ENCODE measurements around the gene PWP1. TPM values are rescaled to one million over a fixed set of nuclear protein-coding genes. Genes with fewer than 3 reads are reported as not detected.

PWP1 gene
- total and polyA plus RNA-seq, 9 of the 15 experiments (the other 6 are each of a cell fraction or from before 2014, with no cell fraction given) = 61.6 to 401 (median 111) TPM

DNA sequence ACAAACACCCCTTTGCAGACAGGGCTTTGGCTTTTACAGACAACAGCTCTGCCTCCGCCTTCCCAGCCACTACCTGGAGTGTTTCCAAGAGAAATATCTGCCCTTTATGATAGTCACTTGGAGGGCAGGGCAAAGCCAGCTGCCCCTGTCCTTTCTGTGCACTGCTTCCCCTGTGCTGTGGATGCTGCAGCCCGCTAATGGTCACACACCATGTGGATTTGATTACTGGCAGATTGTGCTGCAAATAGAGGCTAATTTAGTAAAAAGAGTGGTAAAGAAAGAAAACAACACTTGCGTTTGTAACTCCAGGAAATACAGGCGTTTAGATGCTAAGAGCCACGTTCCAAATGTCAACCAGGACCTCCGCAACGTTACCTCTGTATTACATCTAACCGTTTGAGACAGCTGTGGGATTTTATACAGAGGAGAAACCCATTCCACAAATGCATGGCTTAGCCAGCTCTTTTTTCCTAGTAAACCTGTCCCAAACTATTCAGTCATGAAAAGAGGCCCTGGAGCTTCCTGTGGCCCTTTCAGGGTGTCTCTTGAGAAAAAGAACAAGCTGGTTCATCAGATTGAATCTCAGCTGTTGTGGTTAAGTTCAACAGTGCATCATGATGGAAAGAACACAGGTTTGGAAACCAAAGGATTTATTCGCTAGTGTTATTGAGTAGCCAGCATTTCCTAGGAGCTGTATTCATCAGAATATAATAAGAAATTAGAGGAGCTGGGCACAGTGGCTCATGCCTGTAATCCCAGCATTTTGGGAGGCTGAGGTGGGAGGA is 30.1 kb upstream of the PWP1 start:
- H3K79me2 ChIP-seq (ENCODE audit: control insufficient read depth, insufficient read depth, low read length) = no peaks in the 10 kb centered on the region
- no peak overlapping the region for H2AFZ ChIP-seq (ENCODE audit: low read depth, low read length)
- no peak overlapping the region for H3K27ac ChIP-seq (ENCODE audit: extremely low read depth, low read depth, low read length)
- H3K4me2 ChIP-seq (ENCODE audit: insufficient read depth, low read length) = no peak overlapping the region
- BruUV-seq (replicated peaks) = no TSS peak
- H3K27me3 ChIP-seq (ENCODE audit: control insufficient read depth in 2 of 2, insufficient read depth in 2 of 2, low read length in 2 of 2) = peaks cover 22 to 46% of the 10 kb centered on the region in 2 experiments; a peak in 4 of 5 replicates
- H3K9me1 ChIP-seq (ENCODE audit: control insufficient read depth, insufficient read depth, low read length) = no peaks in the 10 kb centered on the region
- in situ Hi-C loops (cut with MboI) = no loop called here
- DNase-seq (ENCODE audit: extremely low read depth in 1 of 4, low spot score in 3 of 4) (no peak), FAIRE-seq (no peak), ATAC-seq (no peak)
- no peaks in the 10 kb centered on the region for H3K9me3 ChIP-seq (replicated peaks; ENCODE audit: control insufficient read depth, insufficient read depth, low read depth, low read length)
- H3K4me3 ChIP-seq = no peak overlapping the region
- WGBS (ENCODE audit: insufficient coverage, low coverage, missing lambda C conversion rate) = 5% methylated on average over 9 of the region's 9 CpGs
- H3K4me1 ChIP-seq (replicated peaks in 1 of 2; ENCODE audit: control insufficient read depth in 2 of 2, insufficient read depth in 2 of 2, low read length in 2 of 2) = peaks cover 0 to 3% of the 10 kb centered on the region in 2 experiments; a peak in 3 of 5 replicates
- TF ChIP-seq, protein P1, sequence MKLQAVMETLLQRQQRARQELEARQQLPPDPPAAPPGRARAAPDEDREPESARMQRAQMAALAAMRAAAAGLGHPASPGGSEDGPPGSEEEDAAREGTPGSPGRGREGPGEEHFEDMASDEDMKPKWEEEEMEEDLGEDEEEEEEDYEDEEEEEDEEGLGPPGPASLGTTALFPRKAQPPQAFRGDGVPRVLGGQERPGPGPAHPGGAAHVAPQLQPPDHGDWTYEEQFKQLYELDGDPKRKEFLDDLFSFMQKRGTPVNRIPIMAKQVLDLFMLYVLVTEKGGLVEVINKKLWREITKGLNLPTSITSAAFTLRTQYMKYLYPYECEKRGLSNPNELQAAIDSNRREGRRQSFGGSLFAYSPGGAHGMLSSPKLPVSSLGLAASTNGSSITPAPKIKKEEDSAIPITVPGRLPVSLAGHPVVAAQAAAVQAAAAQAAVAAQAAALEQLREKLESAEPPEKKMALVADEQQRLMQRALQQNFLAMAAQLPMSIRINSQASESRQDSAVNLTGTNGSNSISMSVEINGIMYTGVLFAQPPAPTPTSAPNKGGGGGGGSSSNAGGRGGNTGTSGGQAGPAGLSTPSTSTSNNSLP (IDR thresholded peaks at IDR 0.05; ENCODE audit: borderline replicate concordance, low read depth, low read length) = no peak
- no peak for TF ChIP-seq ZNF140 (CRISPR knock-in tag; IDR thresholded peaks at IDR 0.05)
- H4K20me1 ChIP-seq (replicated peaks; ENCODE audit: control insufficient read depth, insufficient read depth, low read length) = 0 out of 2 replicates have a peak, but pooled peaks cover 4% of the 10 kb centered on the region
- intact Hi-C loops (cut with micrococcal nuclease) = no loop called here
- POLR2A ChIA-PET = no interaction called here
- CTCF ChIA-PET (ENCODE audit: low intra/inter-chr PET ratio) = no interaction called here
- H3K9ac ChIP-seq (ENCODE audit: insufficient read depth in 1 of 2, low read depth in 2 of 2, low read length in 2 of 2) = no peak overlapping the region
- H3K36me3 ChIP-seq (ENCODE audit: control insufficient read depth, insufficient read depth, low read length) = no peaks in the 10 kb centered on the region

DNA sequence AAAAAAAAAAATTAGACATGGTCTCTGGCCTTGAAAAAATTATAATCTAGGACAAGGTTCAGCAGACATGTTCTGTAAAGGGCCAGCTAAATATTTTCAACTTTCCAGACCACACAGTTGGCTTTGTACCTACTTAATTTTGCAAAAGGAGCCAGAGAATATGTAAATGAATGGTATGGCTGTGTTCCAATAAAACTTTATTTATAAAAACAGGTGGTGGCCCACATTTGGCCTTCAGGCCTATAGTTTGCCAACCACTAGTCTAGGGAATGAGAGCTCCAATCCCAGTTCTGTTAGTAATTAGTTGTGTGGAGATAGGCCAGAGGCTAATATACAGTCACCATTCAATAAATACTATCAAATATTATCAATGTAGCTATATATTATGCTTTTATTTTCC is 29.3 kb upstream of the PWP1 start:
- CTCF ChIA-PET (ENCODE audit: low intra/inter-chr PET ratio) = no interaction called here
- no peak for TF ChIP-seq ZNF778 (CRISPR knock-in tag; IDR thresholded peaks at IDR 0.05)

More for the DNA sequence above, 29.3 kb upstream of the PWP1 start:
- 0 out of 2 replicates have a peak, but pooled peaks cover 4% of the 10 kb centered on the region for H4K20me1 ChIP-seq (replicated peaks; ENCODE audit: control insufficient read depth, insufficient read depth, low read length)
- H3K79me2 ChIP-seq (ENCODE audit: control insufficient read depth, insufficient read depth, low read length) = no peaks in the 10 kb centered on the region
- BruUV-seq (replicated peaks) = no TSS peak
- intact Hi-C loops (cut with micrococcal nuclease) (no loop called here), in situ Hi-C loops (cut with MboI) (no loop called here)
- ATAC-seq (no peak), DNase-seq (ENCODE audit: extremely low read depth in 1 of 4, low spot score in 3 of 4) (no peak), FAIRE-seq (no peak)
- no peak overlapping the region for H2AFZ ChIP-seq (ENCODE audit: low read depth, low read length)
- H3K9me3 ChIP-seq (replicated peaks; ENCODE audit: control insufficient read depth, insufficient read depth, low read depth, low read length) = no peaks in the 10 kb centered on the region
- POLR2A ChIA-PET = no interaction called here
- H3K36me3 ChIP-seq (ENCODE audit: control insufficient read depth, insufficient read depth, low read length) = no peaks in the 10 kb centered on the region
- no peak overlapping the region for H3K4me2 ChIP-seq (ENCODE audit: insufficient read depth, low read length)
- no peak overlapping the region for H3K27ac ChIP-seq (ENCODE audit: extremely low read depth, low read depth, low read length)
- H3K9me1 ChIP-seq (ENCODE audit: control insufficient read depth, insufficient read depth, low read length) = no peaks in the 10 kb centered on the region
- no peak overlapping the region for H3K4me3 ChIP-seq
- H3K9ac ChIP-seq (ENCODE audit: insufficient read depth in 1 of 2, low read depth in 2 of 2, low read length in 2 of 2) = no peak overlapping the region
- H3K4me1 ChIP-seq (replicated peaks in 1 of 2; ENCODE audit: control insufficient read depth in 2 of 2, insufficient read depth in 2 of 2, low read length in 2 of 2) = peaks cover 0 to 3% of the 10 kb centered on the region in 2 experiments; a peak in 3 of 5 replicates
- peaks cover 20 to 50% of the 10 kb centered on the region in 2 experiments for H3K27me3 ChIP-seq (ENCODE audit: control insufficient read depth in 2 of 2, insufficient read depth in 2 of 2, low read length in 2 of 2)
